AG04450 (cell line): ENCODE data around the gene MT1A. TPM values are rescaled to one million over a fixed set of nuclear protein-coding genes. Genes with fewer than 3 reads are reported as not detected.

Source experiments
- CTCF ChIA-PET: fragments of 300-600, 350-600 bp; formaldehyde crosslinking; extraction: SDS; loops from one replicate; lab custom pipeline; 2022; ENCODE audit warnings: antibody characterized with exemption, inconsistent platforms; lab: Charles Lee
- POLR2A ChIA-PET: fragments of 350-600 bp; formaldehyde crosslinking; extraction: SDS; loops from one replicate; lab custom pipeline; 2021; ENCODE audit warnings: antibody characterized with exemption, inconsistent platforms; lab: Yijun Ruan, JAX
- DNase-seq: peaks from one replicate; pipeline ENCODE4 v3.0.0-alpha.2; 2011; ENCODE audit warnings: low read depth, low spot score
- H3K27ac ChIP-seq: one replicate; pipeline ENCODE4 v1.5.1; 2012; ENCODE audit warnings: low read depth, low read length, control low read depth
- H3K27me3 ChIP-seq: one replicate; pipeline ENCODE4 v1.6.0; 2012; ENCODE audit warnings: low read length; ENCODE audit not compliant: control insufficient read depth, insufficient read depth
- H3K4me3 ChIP-seq: 2 replicates; pipeline ENCODE4 v1.5.1; 2011; ENCODE audit warnings: mild to moderate bottlenecking, low read depth, low read length, control low read depth
- H3K9me3 ChIP-seq: 2 replicates; pipeline ENCODE4 v1.5.1; 2012; ENCODE audit warnings: low read length; ENCODE audit not compliant: control insufficient read depth, insufficient read depth
- CTCF ChIP-seq: IDR thresholded peaks from 2 replicates; pipeline ENCODE4 v1.5.1; 2011; ENCODE audit warnings: low read depth, low read length, control low read depth, inconsistent platforms
- polyA plus RNA-seq: library from polyadenylated mRNA; depleted of rRNA; stranded (reverse); fragments of >200 nt; gene quantifications from 2 replicates; pipeline ENCODE4 v1.2.3, GENCODE V29; 2011

Gene MT1A
- polyA plus RNA-seq, 1 experiment, result 0.66 TPM

GRCh38 chr16:56635441-56635967, 3.0 kb upstream of the MT1A start:
- TF ChIP-seq CTCF, result no peak
- ChIA-PET CTCF (no interaction called here), POLR2A (interaction anchor here (3.3 kb wide), 1 partner anchor 10 kb away, joined by 12 read pairs; the partner anchor contains the start of gene MT1E)
- H3K4me3 ChIP-seq, result peak overlapping the region; percentile 38; the same call in 1 of the 2 replicates
- peaks cover 80% of the 10 kb centered on the region for H3K27me3 ChIP-seq
- DNase-seq, result no peak
- H3K9me3 ChIP-seq, result no peaks in the 10 kb centered on the region; the same call in 1 of the 2 replicates
- H3K27ac ChIP-seq, result no peak overlapping the region

GRCh38 chr16:56636616-56637413, 1.7 kb upstream of the MT1A start:
- DNase-seq, result no peak
- POLR2A ChIA-PET, result interaction anchor here (3.3 kb wide), 1 partner anchor 11 kb away, joined by 12 read pairs; the partner anchor contains the start of gene MT1E

GRCh38 chr16:56639045-56639444, 579 bp downstream of the MT1A start:
- ChIA-PET POLR2A (interaction anchor here (1.1 kb wide), 1 partner anchor 14 kb away, joined by 3 read pairs; the partner anchor contains the start of gene MT1E), CTCF (interaction anchor here (1.0 kb wide), 1 partner anchor 125 kb away, joined by 3 read pairs; no protein-coding TSS in a partner anchor)
- DNase-seq, result no peak
- TF ChIP-seq CTCF, result no peak
- no peaks in the 10 kb centered on the region; the same call in 1 of the 2 replicates for H3K9me3 ChIP-seq
- peaks cover 86% of the 10 kb centered on the region for H3K27me3 ChIP-seq
- H3K4me3 ChIP-seq, result no peak overlapping the region
- H3K27ac ChIP-seq, result no peak overlapping the region

More at GRCh38 chr16:56636616-56637413, 1.7 kb upstream of the MT1A start:
- TF ChIP-seq CTCF, result no peak
- H3K4me3 ChIP-seq, result no peak overlapping the region
- no peaks in the 10 kb centered on the region; the same call in 1 of the 2 replicates for H3K9me3 ChIP-seq
- CTCF ChIA-PET, result interaction anchor here (0.5 kb wide), 1 partner anchor 478 kb away, joined by 3 read pairs; no protein-coding TSS in a partner anchor
- no peak overlapping the region for H3K27ac ChIP-seq
- H3K27me3 ChIP-seq, result peaks cover 87% of the 10 kb centered on the region

GRCh38 chr16:56640076-56640475, 1.6 kb downstream of the MT1A start:
- ChIA-PET CTCF (no interaction called here), POLR2A (no interaction called here)
- no peak for TF ChIP-seq CTCF
- Histone ChIP-seq H3K4me3 (no peak overlapping the region), H3K9me3 (no peaks in the 10 kb centered on the region; the same call in 1 of the 2 replicates), H3K27me3 (peaks cover 86% of the 10 kb centered on the region), H3K27ac (no peak overlapping the region)
- DNase-seq, result no peak
